Ovary (tissue), 9 donors: Measurements from ENCODE around the gene TMEM72. TPM values are rescaled to one million over a fixed set of nuclear protein-coding genes. Genes with fewer than 3 reads are reported as not detected.

Experiments used
- DNase-seq, 5 donors: peaks; one replicate each; pipeline ENCODE4 v3.0.0-alpha.2; 2019 to 2020
- H3K27ac ChIP-seq, 2 donors: fragments of 200-600 bp; one replicate each; pipeline versions ENCODE4 v1.5.1 to v1.8.0; 2019 to 2022
- H3K27me3 ChIP-seq: fragments of 200-600 bp; one replicate; pipeline ENCODE4 v1.8.0; 2022
- H3K36me3 ChIP-seq: fragments of 200-600 bp; sonication (generic); one replicate; pipeline ENCODE4 v1.5.1; 2019
- H3K4me1 ChIP-seq: one replicate; pipeline ENCODE4 v1.8.1; 2013; ENCODE audit warnings: mild to moderate bottlenecking, moderate library complexity; ENCODE audit not compliant: insufficient read depth
- H3K4me3 ChIP-seq: fragments of 200-600 bp; sonication (generic); one replicate; pipeline ENCODE4 v1.5.1; 2017
- H3K9me3 ChIP-seq, 2 donors: fragments of 200-600 bp in 1 of 2; sonication (generic) in 1 of 2; one replicate each; pipeline versions ENCODE4 v1.5.1 to v1.8.1; 2013 to 2019; ENCODE audit warnings: mild to moderate bottlenecking in 1 of 2, moderate library complexity in 1 of 2
- EP300 ChIP-seq: sonication (generic); formaldehyde crosslinking; IDR thresholded peaks from one replicate; pipeline ENCODE4 v1.6.1; 2017; ENCODE audit warnings: antibody characterized with exemption
- POLR2A ChIP-seq: fragments of 450-650 bp; IDR thresholded peaks from one replicate; pipeline ENCODE4 v1.6.1; 2017; ENCODE audit warnings: antibody characterized with exemption, mild to moderate bottlenecking, moderate library complexity
- WGBS, 3 donors: extraction: QIAGEN DNeasy Blood & Tissue Kit in 1 of 3; methylation state at CpG; one replicate each; pipeline versions ENCODE4 v1.1.5 to v1.1.7; 2013 to 2017; 5-methylcytosine and 5-hydroxymethylcytosine counted together
- intact Hi-C, 4 donors: fragments of 100-400 bp; cut with DNase I; formaldehyde crosslinking; loops; one replicate each; pipeline versions ENCODE4 v1.11.0 to v1.15.1; 2022 to 2023
- polyA plus RNA-seq, 2 donors: library from polyadenylated mRNA; stranded (reverse); fragments of 200-250 nt in 1 of 2; fragments of 350-450 nt in 1 of 2; fragmentation: Illumina TruSeq in 1 of 2; extraction: RNeasy Lipid Tissue Mini Kit (QIAGEN cat#74804) in 1 of 2; gene quantifications; one replicate each; pipeline ENCODE4 v1.2.3, GENCODE V29; 2013 to 2014
- total RNA-seq, 7 donors: library from RNA; depleted of rRNA in 2 of 7; stranded (reverse); fragments of >200 nt in 2 of 7; fragmentation: NEBNext Ultra II Directional in 3 of 7; extraction: Animal tissue kit (Norgen Biotek cat#: 25700) in 3 of 7; gene quantifications; one replicate each; pipeline versions ENCODE4 v1.1.0 to v1.2.4, GENCODE V29; 2016 to 2023
- TF ChIP-seq, protein P1 (sequence below), 3 donors: fragments of 450-650 bp in 2 of 3; fragments of 200-600 bp in 1 of 3; IDR thresholded peaks; one replicate each; pipeline versions ENCODE4 v1.5.1 to v1.8.0; 2016 to 2022; ENCODE audit warnings: antibody characterized with exemption in 3 of 3, mild to moderate bottlenecking in 1 of 3
- donor health status: DM: no; HTN: no; CAD: no; lungs with moderate emphysema.
- donor health status: DM: no; HTN: no; CAD: no.
- donor health status: Bipolar disorder and iron deficiency.
- donor health status: DM: yes; HTN: yes; CAD: no.
- donor health status: DM: no; HTN: no; CAD: no.
- donor health status: DM: yes; HTN: yes; CAD: no.

The TMEM72 gene
- total and polyA plus RNA-seq, 9 donors: 0.05 TPM; not detected in 8

DNA sequence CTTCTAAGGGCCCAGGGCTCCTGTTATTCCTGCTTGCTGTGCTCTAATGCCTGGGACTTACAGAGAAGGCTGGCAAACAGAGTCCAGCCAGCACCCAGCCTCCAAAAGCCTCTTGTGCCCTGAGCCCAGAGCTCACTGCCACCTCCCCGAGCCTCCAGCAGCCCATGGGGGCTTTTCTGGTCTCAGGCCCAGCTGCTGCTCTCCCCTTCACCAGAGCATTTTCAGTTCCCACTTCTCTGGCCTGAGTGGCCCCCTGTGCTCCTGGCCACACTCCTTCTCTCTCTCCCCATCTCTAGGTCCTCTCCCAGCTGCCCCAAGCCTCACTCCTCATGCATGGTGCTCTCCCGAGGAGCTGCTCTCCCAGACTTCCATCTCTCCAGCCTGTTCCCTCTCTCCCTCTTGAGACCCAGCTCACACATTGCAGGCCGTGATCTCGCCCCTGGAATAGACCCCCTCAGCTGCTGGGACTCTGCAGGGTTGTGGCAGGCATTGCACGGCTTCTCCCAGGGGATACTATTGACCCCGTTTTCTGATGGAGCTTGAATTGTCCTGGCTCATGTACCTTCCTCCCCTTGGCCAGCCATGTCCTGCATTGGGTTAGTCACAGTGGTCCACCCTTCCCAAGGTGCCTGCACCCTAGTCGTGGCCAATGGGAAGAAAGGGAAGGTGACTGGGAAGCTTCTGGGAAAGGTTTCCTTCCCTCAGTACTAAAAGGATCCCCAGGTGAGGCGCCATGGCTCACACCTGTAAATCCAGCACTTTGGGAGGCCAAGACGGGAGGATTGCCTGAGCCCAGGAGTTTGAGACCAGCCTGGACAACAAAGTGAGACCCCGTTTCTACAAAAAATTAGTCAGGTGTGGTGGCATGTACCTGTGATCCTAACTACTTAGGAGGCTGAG lies 39.4 kb downstream of the TMEM72 start:
- no peak overlapping the region for H3K27ac ChIP-seq
- H3K4me1 ChIP-seq: peaks cover 2% of the 10 kb centered on the region
- DNase-seq: peak in 1 of 5 donors; percentile 5

DNA sequence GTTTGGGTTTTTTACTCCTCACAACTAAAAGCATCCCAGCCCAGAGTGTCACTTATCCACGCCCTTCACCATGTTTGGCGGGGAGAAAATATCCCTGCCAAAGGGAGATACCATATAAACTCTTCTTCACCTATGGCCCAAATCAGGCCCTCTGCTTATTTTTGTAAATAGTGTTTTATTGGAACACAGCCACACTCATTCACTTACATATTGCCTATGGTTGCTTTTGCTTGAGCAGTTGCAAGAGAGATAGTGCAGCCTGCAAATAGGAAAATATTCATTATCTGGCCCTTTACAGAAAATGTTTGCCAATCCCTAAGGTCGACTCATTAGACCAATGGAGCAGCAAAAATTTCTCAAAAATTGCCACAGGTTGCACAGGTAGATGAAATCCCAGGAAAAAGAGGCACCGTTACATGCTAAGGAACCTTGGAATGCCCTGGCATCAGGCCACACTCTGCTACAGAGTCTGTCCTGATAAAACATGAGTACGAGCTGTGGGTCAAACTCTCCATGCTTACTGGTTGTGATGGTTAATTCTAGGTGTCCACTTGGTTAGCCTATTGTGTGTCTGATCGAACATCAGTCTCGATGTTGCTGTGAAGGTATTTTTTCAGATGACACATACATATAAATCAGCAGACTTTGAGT lies 40.6 kb downstream of the TMEM72 start:
- 47 to 59% (median 47%) methylated on average over 7 of the region's 7 CpGs for WGBS, 3 donors
- H3K27ac ChIP-seq: no peak overlapping the region
- no peaks in the 10 kb centered on the region for H3K9me3 ChIP-seq
- H3K36me3 ChIP-seq: no peaks in the 10 kb centered on the region
- H3K27me3 ChIP-seq: no peaks in the 10 kb centered on the region
- DNase-seq: peak in 1 of 5 donors; percentile 4
- peaks cover 2% of the 10 kb centered on the region for H3K4me1 ChIP-seq
- no peak overlapping the region for H3K4me3 ChIP-seq
- TF ChIP-seq, protein P1, sequence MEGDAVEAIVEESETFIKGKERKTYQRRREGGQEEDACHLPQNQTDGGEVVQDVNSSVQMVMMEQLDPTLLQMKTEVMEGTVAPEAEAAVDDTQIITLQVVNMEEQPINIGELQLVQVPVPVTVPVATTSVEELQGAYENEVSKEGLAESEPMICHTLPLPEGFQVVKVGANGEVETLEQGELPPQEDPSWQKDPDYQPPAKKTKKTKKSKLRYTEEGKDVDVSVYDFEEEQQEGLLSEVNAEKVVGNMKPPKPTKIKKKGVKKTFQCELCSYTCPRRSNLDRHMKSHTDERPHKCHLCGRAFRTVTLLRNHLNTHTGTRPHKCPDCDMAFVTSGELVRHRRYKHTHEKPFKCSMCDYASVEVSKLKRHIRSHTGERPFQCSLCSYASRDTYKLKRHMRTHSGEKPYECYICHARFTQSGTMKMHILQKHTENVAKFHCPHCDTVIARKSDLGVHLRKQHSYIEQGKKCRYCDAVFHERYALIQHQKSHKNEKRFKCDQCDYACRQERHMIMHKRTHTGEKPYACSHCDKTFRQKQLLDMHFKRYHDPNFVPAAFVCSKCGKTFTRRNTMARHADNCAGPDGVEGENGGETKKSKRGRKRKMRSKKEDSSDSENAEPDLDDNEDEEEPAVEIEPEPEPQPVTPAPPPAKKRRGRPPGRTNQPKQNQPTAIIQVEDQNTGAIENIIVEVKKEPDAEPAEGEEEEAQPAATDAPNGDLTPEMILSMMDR (IDR thresholded peaks at IDR 0.05): no peak
- TF ChIP-seq POLR2A (no peak), EP300 (no peak)
- intact Hi-C loops: no loop called here

More for the DNA sequence above, 39.4 kb downstream of the TMEM72 start:
- no peak for TF ChIP-seq EP300
- TF ChIP-seq POLR2A: no peak
- TF ChIP-seq, protein P1 (IDR thresholded peaks at IDR 0.05): no peak
- 93 to 97% (median 95%) methylated on average over 10 of the region's 10 CpGs for WGBS, 3 donors
- no peak overlapping the region for H3K4me3 ChIP-seq
- intact Hi-C loops: no loop called here
- H3K27me3 ChIP-seq: no peaks in the 10 kb centered on the region
- no peaks in the 10 kb centered on the region for H3K9me3 ChIP-seq
- no peaks in the 10 kb centered on the region for H3K36me3 ChIP-seq

DNA sequence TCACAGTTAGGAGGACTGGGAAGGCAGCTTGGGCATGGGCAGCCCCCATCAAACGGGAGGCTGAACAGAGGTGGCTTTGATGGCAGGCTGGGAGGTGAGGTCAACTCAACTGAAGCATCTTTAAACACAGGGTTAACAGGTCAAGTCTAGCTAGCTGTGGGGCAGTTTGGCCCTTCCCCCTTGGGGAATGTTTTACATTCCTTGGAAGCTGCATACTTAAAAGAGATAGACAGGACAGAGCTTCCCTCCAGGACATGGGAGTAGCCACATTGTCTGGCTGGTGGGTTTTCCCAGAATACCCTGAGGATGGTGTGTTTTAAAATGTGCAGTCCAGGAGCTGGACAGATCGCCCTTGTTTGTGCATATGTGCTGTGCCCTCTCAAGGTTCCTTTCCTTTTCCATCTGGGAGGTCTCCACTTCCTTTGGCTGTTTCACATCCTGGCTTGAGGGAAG lies 41.7 kb downstream of the TMEM72 start:
- peak in 1 of 5 donors; percentile 3 for DNase-seq
- Histone ChIP-seq H3K4me3 (no peak overlapping the region), H3K36me3 (no peaks in the 10 kb centered on the region), H3K9me3 (no peaks in the 10 kb centered on the region), H3K27ac (no peak overlapping the region), H3K27me3 (no peaks in the 10 kb centered on the region), H3K4me1 (peaks cover 2% of the 10 kb centered on the region)
- intact Hi-C loops: no loop called here
- WGBS, 3 donors: 10 to 36% (median 18%) methylated on average over 2 of the region's 2 CpGs
- TF ChIP-seq POLR2A (no peak), EP300 (no peak)
- TF ChIP-seq, protein P1 (IDR thresholded peaks at IDR 0.05): no peak

DNA sequence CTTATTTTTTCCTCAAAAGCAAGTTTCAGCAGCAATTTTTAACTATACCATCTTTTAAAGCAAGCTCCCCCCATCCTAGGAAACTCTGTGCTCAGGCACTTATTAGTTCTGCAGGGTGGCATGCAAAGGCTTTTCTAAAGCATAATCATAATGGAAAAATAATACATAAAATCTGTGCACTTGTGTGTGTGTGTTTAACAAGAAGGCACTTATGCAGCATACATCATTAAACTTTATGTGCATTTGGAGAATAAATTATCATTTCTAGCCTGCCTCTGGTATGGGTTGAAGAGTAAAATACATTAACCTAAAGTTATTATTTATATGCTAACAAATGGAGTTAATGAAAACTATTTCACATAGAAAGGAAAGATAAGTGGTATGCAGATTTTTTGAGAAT lies 42.9 kb downstream of the TMEM72 start:
- H3K9me3 ChIP-seq: no peaks in the 10 kb centered on the region
- H3K27ac ChIP-seq: no peak overlapping the region
- no peak overlapping the region for H3K4me3 ChIP-seq
- H3K36me3 ChIP-seq: no peaks in the 10 kb centered on the region
- TF ChIP-seq, protein P1 (IDR thresholded peaks at IDR 0.05): no peak
- TF ChIP-seq EP300 (no peak), POLR2A (no peak)
- intact Hi-C loops: no loop called here
- peaks cover 7% of the 10 kb centered on the region for H3K4me1 ChIP-seq
- DNase-seq: no peak
- no peaks in the 10 kb centered on the region for H3K27me3 ChIP-seq
